Esophagus squamous epithelium (tissue), 4 donors: ENCODE data around the gene GALR3.

Source experiments
- POLR2A ChIP-seq, 4 donors: fragments of 450-650 bp; IDR thresholded peaks; one replicate each; pipeline ENCODE4 v1.6.1; 2017; ENCODE audit warnings: antibody characterized with exemption in 4 of 4, mild to moderate bottlenecking in 4 of 4, moderate library complexity in 3 of 4
- TF ChIP-seq, protein P1 (sequence below), 6 experiments: fragments of 450-650 bp in 4 of 6; fragments of 200-600 bp in 2 of 6; sonication (generic) in 2 of 6; IDR thresholded peaks; one replicate each; pipeline ENCODE4 v1.5.1; 2016 to 2019; ENCODE audit warnings: antibody characterized with exemption in 6 of 6, mild to moderate bottlenecking in 4 of 6, moderate library complexity in 4 of 6

- TF ChIP-seq, protein P1, sequence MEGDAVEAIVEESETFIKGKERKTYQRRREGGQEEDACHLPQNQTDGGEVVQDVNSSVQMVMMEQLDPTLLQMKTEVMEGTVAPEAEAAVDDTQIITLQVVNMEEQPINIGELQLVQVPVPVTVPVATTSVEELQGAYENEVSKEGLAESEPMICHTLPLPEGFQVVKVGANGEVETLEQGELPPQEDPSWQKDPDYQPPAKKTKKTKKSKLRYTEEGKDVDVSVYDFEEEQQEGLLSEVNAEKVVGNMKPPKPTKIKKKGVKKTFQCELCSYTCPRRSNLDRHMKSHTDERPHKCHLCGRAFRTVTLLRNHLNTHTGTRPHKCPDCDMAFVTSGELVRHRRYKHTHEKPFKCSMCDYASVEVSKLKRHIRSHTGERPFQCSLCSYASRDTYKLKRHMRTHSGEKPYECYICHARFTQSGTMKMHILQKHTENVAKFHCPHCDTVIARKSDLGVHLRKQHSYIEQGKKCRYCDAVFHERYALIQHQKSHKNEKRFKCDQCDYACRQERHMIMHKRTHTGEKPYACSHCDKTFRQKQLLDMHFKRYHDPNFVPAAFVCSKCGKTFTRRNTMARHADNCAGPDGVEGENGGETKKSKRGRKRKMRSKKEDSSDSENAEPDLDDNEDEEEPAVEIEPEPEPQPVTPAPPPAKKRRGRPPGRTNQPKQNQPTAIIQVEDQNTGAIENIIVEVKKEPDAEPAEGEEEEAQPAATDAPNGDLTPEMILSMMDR (IDR thresholded peaks at IDR 0.05), result no peak
- TF ChIP-seq POLR2A (IDR thresholded peaks at IDR 0.05), result no peak
Measured at GRCh38 chr22:37801946-37802309, 21.3 kb upstream of the GALR3 start.
